ENCODE data around the gene MOSMO.

GRCh38 chr16:22122239-22122638, 114.3 kb downstream of the MOSMO start:
- TF ChIP-seq CTCF (IDR thresholded peaks at IDR 0.05) (no peak), POLR2A (IDR thresholded peaks at IDR 0.05) (no peak)

All from right lobe of liver (tissue), 4 donors.